B cell (primary cell): Measurements from ENCODE around the gene ARMH3.

Source experiments
- EZH2 ChIP-seq: IDR thresholded peaks from 2 replicates; pipeline ENCODE4 v1.6.1; 2012; ENCODE audit warnings: borderline replicate concordance, low read depth, mild to moderate bottlenecking, moderate library complexity, low read length; ENCODE audit not compliant: insufficient read depth, poor library complexity, severe bottlenecking
- TF ChIP-seq, protein P1 (sequence below): fragments of 200-600 bp; IDR thresholded peaks from one replicate; pipeline ENCODE4 v1.8.0; 2022; ENCODE audit warnings: antibody characterized with exemption, mild to moderate bottlenecking

DNA sequence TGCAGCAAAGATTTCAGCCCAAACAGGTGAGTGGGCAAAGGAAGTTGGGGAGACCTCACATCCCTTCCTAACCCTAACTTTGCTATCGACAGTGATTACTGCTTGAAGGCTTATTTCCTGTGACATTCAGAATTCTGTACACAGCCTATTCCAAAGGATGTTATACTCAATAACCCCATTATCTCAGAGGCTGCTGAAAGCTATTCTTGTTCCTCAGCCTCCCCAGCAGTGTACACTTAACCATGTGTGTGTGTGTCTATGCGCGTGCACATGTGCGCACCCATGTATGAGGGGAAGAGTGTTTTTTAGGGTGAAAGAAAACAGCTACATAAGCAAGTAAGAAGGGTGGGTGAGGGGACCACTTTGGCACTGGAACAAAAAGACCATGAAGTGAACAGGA lies 122.0 kb downstream of the ARMH3 start:
- TF ChIP-seq, protein P1, sequence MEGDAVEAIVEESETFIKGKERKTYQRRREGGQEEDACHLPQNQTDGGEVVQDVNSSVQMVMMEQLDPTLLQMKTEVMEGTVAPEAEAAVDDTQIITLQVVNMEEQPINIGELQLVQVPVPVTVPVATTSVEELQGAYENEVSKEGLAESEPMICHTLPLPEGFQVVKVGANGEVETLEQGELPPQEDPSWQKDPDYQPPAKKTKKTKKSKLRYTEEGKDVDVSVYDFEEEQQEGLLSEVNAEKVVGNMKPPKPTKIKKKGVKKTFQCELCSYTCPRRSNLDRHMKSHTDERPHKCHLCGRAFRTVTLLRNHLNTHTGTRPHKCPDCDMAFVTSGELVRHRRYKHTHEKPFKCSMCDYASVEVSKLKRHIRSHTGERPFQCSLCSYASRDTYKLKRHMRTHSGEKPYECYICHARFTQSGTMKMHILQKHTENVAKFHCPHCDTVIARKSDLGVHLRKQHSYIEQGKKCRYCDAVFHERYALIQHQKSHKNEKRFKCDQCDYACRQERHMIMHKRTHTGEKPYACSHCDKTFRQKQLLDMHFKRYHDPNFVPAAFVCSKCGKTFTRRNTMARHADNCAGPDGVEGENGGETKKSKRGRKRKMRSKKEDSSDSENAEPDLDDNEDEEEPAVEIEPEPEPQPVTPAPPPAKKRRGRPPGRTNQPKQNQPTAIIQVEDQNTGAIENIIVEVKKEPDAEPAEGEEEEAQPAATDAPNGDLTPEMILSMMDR = no peak
- TF ChIP-seq EZH2 = no peak
